Raji (cell line): Measurements from ENCODE around the gene INPP5D.

Source experiments
- POLR2A ChIP-seq: IDR thresholded peaks from 2 replicates; pipeline ENCODE4 v1.6.1; 2011; ENCODE audit warnings: low read depth, low read length, control low read depth; ENCODE audit not compliant: insufficient read depth

The INPP5D gene

GRCh38 chr2:233040571-233040970, 19.6 kb upstream of the INPP5D start:
- no peak for TF ChIP-seq POLR2A

DNA sequence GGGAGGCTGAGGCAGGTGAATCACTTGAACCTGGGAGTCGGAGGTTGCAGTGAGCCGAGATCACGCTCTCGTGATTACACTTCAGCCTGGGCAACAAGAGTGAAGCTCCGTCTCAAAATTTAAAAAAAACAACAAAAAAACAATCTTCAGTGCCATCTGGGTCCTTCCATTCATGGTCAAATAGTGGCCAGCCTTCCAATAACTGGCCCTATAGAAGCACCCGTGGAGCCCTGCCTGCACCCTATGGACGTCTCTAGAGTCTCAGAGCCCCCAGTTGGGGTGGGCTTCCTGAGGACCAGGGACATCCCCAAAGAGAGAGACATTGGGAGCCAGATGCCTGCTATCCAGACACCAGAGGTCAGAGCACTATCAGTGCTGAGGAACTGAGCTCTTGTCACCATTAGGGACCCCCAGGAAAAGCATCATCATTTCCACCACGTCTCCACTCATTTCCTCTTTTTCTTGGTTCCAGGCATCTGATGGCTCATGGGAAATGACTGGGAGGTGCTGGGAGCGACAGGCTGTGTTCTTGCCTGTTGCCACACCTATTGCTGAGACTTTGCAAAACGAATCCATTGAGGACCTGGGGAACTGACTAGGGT, 18.3 kb upstream of the INPP5D start:
- no peak for TF ChIP-seq POLR2A

- TF ChIP-seq POLR2A = no peak
These were observed 17.6 kb upstream of the INPP5D start for GRCh38 chr2:233042549-233042948.

DNA sequence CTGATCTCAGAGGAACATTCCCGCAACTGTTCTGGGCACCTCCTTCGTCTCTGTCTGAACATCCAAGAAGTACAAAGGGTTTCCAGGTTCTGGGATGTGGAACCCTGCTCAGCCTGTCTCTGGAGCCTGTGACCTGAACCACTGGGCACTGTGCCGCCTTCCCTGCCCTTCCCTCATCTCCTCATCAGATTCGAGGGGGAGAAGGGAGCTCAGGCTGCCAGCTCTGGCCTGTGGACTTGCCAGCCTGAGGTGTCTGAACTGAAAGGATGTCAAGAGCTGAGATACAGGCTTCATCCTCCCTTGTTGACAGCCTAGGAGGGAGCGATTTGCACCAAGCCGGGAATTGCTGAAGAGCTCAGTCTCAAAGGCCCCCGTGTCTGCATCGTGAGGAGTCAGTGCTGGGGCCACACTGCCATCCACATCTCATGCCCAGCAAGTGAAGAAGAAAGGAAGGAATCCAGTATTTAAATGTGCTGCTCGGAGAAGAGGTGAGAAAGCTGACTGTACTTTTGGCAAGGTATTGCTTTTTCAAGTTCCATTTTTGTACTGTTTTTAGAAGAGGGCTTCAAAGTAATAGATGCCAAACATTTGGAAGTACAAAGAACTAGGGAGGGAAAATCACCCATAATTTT, 15.1 kb upstream of the INPP5D start:
- no peak for TF ChIP-seq POLR2A

- TF ChIP-seq POLR2A = no peak
These were observed 12.9 kb upstream of the INPP5D start for GRCh38 chr2:233047206-233047605.

- TF ChIP-seq POLR2A = no peak
These were observed 12.5 kb upstream of the INPP5D start for GRCh38 chr2:233047667-233048066.

DNA sequence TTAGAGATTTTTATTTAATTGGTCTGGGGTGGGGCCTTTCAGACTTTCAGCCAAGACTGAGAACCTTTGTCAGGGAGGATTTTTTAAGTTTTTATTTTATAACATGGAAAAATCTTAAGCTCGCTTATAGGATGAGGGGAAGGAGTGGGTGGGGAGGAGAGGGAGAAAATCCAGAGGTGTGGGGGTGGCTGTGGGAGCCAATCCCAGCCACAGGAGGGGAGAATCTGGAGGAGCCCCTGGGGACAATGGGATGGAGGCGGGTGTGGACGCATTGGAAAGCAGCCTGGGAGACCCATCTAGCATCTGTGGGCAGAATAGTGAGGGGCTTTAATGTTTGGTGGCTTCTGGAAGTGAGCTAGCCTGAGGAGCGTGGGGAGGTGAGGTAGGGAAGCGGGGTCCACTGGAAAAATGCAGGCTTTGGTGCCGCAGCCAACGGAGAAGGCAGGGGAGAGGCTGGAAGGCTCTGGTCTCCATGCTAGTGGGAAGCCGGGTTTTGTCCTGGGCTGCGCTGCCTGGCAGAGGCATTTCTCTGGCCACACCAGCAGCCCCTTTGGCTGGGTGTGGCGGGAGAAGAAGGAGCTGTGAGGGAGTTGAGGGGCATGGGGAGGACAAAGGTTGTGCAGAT, 11.5 kb upstream of the INPP5D start:
- no peak for TF ChIP-seq POLR2A

GRCh38 chr2:233049194-233049761, 10.9 kb upstream of the INPP5D start:
- TF ChIP-seq POLR2A = no peak

GRCh38 chr2:233051241-233052149, 8.6 kb upstream of the INPP5D start:
- no peak for TF ChIP-seq POLR2A

DNA sequence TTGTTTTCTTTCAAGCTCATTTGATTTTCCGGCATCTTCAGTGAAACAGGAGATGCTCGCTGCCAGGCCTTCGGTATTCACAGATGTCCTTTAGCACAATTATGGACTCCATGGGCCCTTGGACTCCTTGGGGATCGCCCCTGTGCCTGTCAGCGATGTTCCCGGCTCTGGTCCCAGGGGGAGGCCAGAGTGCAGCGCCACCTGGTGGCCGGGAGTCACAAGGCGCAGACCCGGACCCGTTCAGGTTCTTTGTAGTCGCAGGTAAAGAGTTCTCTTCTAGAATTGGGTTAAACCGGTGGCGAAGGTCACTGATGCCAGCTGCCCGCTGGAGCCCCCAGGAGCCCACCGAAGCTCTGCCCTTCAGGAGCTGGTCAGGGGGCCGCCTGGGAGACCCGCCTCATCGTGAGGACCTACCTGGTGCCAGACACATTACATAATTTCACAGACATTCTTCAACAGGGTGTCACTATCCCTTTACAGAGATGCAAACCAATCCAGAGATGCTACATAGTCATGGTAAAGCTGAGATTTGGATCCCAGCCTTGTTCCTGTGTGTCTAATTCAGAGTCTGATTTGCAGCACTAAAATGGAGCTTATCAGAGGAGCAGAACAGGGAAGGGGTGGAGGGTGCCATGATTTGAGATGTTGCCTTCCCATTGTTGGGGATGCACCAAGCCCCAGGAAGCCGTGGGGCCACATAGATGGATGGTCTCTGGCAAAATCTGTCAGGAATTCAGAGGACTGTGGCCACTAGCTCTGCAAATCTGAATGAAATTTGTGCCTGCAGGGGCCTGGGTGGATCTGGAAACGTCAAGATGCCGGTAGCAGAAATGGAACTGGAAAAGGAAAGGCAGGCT, 6.0 kb upstream of the INPP5D start:
- TF ChIP-seq POLR2A = no peak

DNA sequence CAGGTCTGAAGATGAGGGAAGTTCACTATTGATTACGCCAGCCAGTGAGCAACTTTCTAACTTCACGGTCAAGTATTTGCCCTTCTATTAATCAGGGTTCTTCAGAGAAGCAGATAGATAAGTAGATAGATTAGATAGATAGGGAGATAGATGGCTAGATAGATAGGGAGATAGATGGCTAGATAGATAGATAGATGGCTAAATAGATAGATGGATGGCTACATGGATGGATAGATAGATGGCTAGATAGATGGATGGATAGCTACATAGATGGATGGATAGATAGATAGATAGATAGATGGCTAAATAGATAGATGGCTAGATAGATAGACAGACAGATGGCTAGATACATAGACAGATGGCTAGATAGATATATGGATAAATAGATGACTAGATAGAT, 4.8 kb upstream of the INPP5D start:
- TF ChIP-seq POLR2A = no peak

DNA sequence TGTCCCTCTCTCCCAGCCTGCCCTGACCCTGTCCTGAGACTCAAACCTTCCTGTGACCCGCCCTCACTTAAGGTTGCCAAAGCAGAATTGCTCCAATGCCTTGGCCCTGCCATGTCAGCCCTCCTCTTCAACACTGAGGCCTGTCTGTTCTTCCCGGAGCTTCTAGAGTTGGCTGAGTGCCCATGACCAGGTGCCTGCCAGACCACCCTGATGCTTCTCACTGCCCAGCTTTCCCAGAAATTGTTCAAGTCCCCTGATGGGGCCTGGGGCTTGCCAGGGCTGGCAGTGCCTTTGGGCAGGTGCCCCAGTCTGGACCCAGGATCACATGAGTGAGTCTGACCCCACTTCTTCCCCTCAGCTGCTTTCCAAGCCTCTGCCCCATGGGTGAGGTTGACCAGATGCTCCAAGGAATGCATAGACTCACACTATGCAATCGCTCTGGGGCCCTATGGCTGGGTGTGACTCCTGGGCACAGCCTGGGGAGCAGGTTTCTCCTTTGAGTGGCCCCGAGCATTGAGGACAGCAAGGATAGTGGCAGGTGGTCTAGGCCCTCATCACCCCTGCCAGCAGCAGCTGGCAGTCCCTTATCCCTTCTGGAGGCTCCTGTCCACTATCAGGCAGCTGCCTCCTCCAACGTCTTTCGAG, 3.1 kb upstream of the INPP5D start:
- TF ChIP-seq POLR2A = no peak

DNA sequence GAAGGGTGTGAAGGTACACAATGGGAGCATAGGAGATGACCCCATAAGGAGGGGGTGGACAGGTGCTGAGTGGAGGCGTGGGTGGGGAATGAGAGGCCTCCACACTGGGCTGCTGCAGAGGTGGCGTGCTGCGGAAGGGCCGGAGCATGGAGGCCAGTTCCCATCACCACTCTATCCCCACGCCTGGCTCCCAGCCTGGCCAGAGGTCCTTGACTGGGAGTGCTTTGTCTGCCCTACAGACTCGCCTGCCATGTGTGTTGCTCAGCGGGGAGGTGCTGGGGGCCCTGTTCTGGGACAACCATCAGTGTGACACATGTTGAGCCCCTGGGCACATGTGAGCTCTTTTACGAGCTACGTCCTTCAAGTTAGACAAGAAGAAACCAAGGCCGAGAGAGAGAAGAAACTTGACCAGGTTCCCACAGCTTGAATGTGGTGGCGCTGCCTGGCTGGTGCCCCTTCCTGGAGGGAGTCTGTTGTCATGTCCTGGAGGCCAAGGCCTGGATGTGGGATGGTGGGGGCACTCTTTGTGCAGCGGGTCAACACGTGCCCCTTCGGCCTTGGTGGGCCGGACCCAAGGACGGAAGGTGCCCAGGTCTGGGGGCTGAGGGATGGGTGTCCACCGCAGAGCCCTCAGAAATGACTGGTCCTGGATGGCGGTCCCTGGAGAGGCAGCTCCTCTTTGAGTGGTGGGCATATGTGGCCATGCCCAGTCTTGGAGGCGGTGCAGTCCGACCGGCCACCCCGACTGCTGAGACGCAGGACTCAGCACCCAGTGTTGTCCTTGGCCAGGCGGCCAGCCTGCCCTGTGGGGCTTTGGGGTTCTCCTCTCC, 1.2 kb upstream of the INPP5D start:
- no peak for TF ChIP-seq POLR2A
